Kidney epithelial cell (primary cell): ENCODE results near the gene RNASE7. TPM values are rescaled to one million over a fixed set of nuclear protein-coding genes. Genes with fewer than 3 reads are reported as not detected.

Experiments
- DNase-seq: peaks from one replicate; pipeline ENCODE4 v3.0.0-alpha.2; 2010; ENCODE audit warnings: low read depth
- H3K27me3 ChIP-seq: 2 replicates; pipeline ENCODE4 v1.6.0; 2011; ENCODE audit warnings: low read length; ENCODE audit not compliant: control insufficient read depth, insufficient read depth
- H3K36me3 ChIP-seq: 2 replicates; pipeline ENCODE4 v1.5.1; 2011; ENCODE audit warnings: low read length; ENCODE audit not compliant: control insufficient read depth, insufficient read depth
- H3K4me3 ChIP-seq: 2 replicates; pipeline ENCODE4 v1.5.1; 2011; ENCODE audit warnings: low read depth, mild to moderate bottlenecking, control low read depth, low read length
- CTCF ChIP-seq: IDR thresholded peaks from 2 replicates; pipeline ENCODE4 v1.5.1; 2011; ENCODE audit warnings: mild to moderate bottlenecking, moderate library complexity, low read length, control low read depth, inconsistent platforms; ENCODE audit not compliant: insufficient read depth, poor library complexity, severe bottlenecking
- total RNA-seq: library from RNA; depleted of rRNA; stranded (reverse); fragments of >200 nt; gene quantifications from 2 replicates; pipeline ENCODE4 v1.2.3, GENCODE V29; 2015

The RNASE7 gene
- total RNA-seq, 1 donor from 2014 or later, result not detected

GRCh38 chr14:21029917-21030316, 12.2 kb upstream of the RNASE7 start, which contains the start of gene TPPP2:
Gene TPPP2 (plus strand): TSS chr14:21030217. CDS start chr14:21030582, 365 bp downstream.
- no peak for TF ChIP-seq CTCF
- Histone ChIP-seq H3K36me3 (no peaks in the 10 kb centered on the region), H3K27me3 (peaks cover 16% of the 10 kb centered on the region), H3K4me3 (no peak within 1 kb of the TSS)
- no peak for DNase-seq

GRCh38 chr14:21030531-21030930, 11.6 kb upstream of the RNASE7 start:
- Histone ChIP-seq H3K36me3 (no peaks in the 10 kb centered on the region), H3K27me3 (peaks cover 12% of the 10 kb centered on the region), H3K4me3 (no peak overlapping the region)
- DNase-seq, result no peak
- TF ChIP-seq CTCF, result no peak

- TF ChIP-seq CTCF, result no peak
- peaks cover 8% of the 10 kb centered on the region for H3K27me3 ChIP-seq
- H3K36me3 ChIP-seq, result no peaks in the 10 kb centered on the region
- no peak for DNase-seq
- no peak overlapping the region for H3K4me3 ChIP-seq
Observed at GRCh38 chr14:21032326-21033132, 9.6 kb upstream of the RNASE7 start.

GRCh38 chr14:21033133-21033698, 8.9 kb upstream of the RNASE7 start:
- Histone ChIP-seq H3K36me3 (no peaks in the 10 kb centered on the region), H3K4me3 (no peak overlapping the region), H3K27me3 (peaks cover 8% of the 10 kb centered on the region)
- no peak for DNase-seq
- TF ChIP-seq CTCF, result no peak

- peaks cover 8% of the 10 kb centered on the region for H3K27me3 ChIP-seq
- H3K36me3 ChIP-seq, result no peaks in the 10 kb centered on the region
- no peak for TF ChIP-seq CTCF
- no peak for DNase-seq
- H3K4me3 ChIP-seq, result no peak within 1 kb of the TSS
Observed at GRCh38 chr14:21034707-21035106, 7.5 kb upstream of the RNASE7 start, which contains the start of gene RNASE13. Gene RNASE13 (minus strand): TSS chr14:21034807. CDS start chr14:21034288, 519 bp downstream.
